Measurements from ENCODE around the gene EFNA4.

Gene EFNA4

GRCh38 chr1:155051342-155051776 is 12.2 kb upstream of the EFNA4 start (continued):
- TF ChIP-seq ZNF148 (tag by site-specific recombination; IDR thresholded peaks at IDR 0.05; ENCODE audit: borderline replicate concordance) (no peak), ZNF624 (tag by site-specific recombination; IDR thresholded peaks at IDR 0.05) (no peak), REST (tag by site-specific recombination; IDR thresholded peaks at IDR 0.05) (peak; percentile 22; the same call in 1 of the 2 replicates), ZNF518A (tag by site-specific recombination; conservative IDR thresholded peaks at IDR 0.05; ENCODE audit: low read depth) (no peak), PBX3 (CRISPR knock-in tag; IDR thresholded peaks at IDR 0.05) (0 out of 2 replicates have a peak, but pooled peaks have one; percentile 38), OVOL3 (tag by site-specific recombination; IDR thresholded peaks at IDR 0.05) (no peak), ZBTB44 (tag by site-specific recombination; IDR thresholded peaks at IDR 0.05) (no peak), GLIS1 (tag by site-specific recombination; IDR thresholded peaks at IDR 0.05) (peak; percentile 35; the same call in 1 of the 2 replicates), ZBTB7A (tag by site-specific recombination; IDR thresholded peaks at IDR 0.05; ENCODE audit: low read depth) (peak; percentile 75; the same call in 1 of the 2 replicates), ZNF626 (tag by site-specific recombination; IDR thresholded peaks at IDR 0.05) (no peak), ZSCAN18 (tag by site-specific recombination; IDR thresholded peaks at IDR 0.05) (no peak), SALL2 (tag by site-specific recombination; IDR thresholded peaks at IDR 0.05; ENCODE audit: borderline replicate concordance) (no peak), TCF7L2 (IDR thresholded peaks at IDR 0.05; ENCODE audit: borderline replicate concordance, low read depth, low read length) (no peak), ZBTB48 (tag by site-specific recombination; IDR thresholded peaks at IDR 0.05) (peak; percentile 11; the same call in 1 of the 2 replicates), ZFP37 (tag by site-specific recombination; IDR thresholded peaks at IDR 0.05) (no peak), ZSCAN30 (tag by site-specific recombination; IDR thresholded peaks at IDR 0.05) (peak; percentile 78; the same call in 1 of the 2 replicates), ZNF223 (tag by site-specific recombination; IDR thresholded peaks at IDR 0.05) (peak; percentile 82), GLI2 (tag by site-specific recombination; IDR thresholded peaks at IDR 0.05; ENCODE audit: borderline replicate concordance, low read depth) (no peak), ZNF560 (tag by site-specific recombination; IDR thresholded peaks at IDR 0.05; ENCODE audit: borderline replicate concordance) (no peak)
